ENCODE results near the gene KLHL25. TPM values are rescaled to one million over a fixed set of nuclear protein-coding genes. Genes with fewer than 3 reads are reported as not detected.
A peak's percentile ranks its signal among the peaks of the same experiment; 100 is the strongest.
"Not testable (repeated sequence)": the region's sequence is repeated elsewhere in the genome, so short reads cannot be mapped to it uniquely, and the experiment has no call there.

Gene KLHL25
- 1 to 10 TPM; 4.3 to 4.4 TPM for total RNA-seq

- POLR2A ChIA-PET, result interaction anchor here (0.7 to 2.4 kb wide), 7 partner anchors 9 to 212 kb away, joined by 4 to 8 read pairs (median 4); no protein-coding TSS in a partner anchor
- CTCF ChIA-PET, result no interaction called here
- H3K36me3 Mint-ChIP-seq (ENCODE audit: low read depth), result peaks cover 2% of the 10 kb centered on the region
- peak; percentile 94 for DNase-seq
- H3K27ac Mint-ChIP-seq, result peak within 1 kb of the TSS; percentile 79
- peak within 1 kb of the TSS; percentile 87 for H3K4me3 Mint-ChIP-seq
- H3K9me3 Mint-ChIP-seq, result no peaks in the 10 kb centered on the region
- peaks cover 3% of the 10 kb centered on the region for H3K27me3 Mint-ChIP-seq
- H3K4me1 Mint-ChIP-seq, result peaks cover 31% of the 10 kb centered on the region
Observed at GRCh38 chr15:85794598-85795336, at the start of gene KLHL25. Gene KLHL25 (minus strand): TSS chr15:85794925. CDS start chr15:85769810, 25,115 bp downstream.

DNA sequence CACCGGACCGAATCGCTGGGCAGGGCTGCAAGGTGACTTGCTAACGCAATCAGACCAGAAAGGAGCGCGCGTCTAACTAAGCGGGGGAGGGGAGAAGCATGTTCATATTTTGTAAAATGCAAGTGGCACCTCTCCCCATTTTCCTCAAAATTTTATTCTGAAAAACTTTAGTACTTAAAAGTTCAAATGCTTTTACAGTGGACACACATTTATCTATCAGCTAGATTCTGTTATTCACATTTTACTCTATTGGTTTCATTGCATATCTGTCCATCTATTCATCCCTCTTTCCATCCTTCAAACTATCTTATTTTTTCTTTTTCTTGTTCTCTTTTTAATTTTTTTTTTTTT lies 46.1 kb upstream of the KLHL25 start:
- H3K4me3 Mint-ChIP-seq, result no peak overlapping the region
- H3K27ac Mint-ChIP-seq, result no peak overlapping the region
- peaks cover 4% of the 10 kb centered on the region for H3K4me1 Mint-ChIP-seq
- no peaks in the 10 kb centered on the region for H3K36me3 Mint-ChIP-seq (ENCODE audit: low read depth)
- ChIA-PET POLR2A (no interaction called here), CTCF (interaction anchor here (0.9 to 3.1 kb wide), 18 partner anchors 10 to 544 kb away, joined by 3 to 19 read pairs (median 4); no protein-coding TSS in a partner anchor)
- H3K9me3 Mint-ChIP-seq, result no peaks in the 10 kb centered on the region
- peaks cover 11% of the 10 kb centered on the region for H3K27me3 Mint-ChIP-seq
- DNase-seq, result no peak

DNA sequence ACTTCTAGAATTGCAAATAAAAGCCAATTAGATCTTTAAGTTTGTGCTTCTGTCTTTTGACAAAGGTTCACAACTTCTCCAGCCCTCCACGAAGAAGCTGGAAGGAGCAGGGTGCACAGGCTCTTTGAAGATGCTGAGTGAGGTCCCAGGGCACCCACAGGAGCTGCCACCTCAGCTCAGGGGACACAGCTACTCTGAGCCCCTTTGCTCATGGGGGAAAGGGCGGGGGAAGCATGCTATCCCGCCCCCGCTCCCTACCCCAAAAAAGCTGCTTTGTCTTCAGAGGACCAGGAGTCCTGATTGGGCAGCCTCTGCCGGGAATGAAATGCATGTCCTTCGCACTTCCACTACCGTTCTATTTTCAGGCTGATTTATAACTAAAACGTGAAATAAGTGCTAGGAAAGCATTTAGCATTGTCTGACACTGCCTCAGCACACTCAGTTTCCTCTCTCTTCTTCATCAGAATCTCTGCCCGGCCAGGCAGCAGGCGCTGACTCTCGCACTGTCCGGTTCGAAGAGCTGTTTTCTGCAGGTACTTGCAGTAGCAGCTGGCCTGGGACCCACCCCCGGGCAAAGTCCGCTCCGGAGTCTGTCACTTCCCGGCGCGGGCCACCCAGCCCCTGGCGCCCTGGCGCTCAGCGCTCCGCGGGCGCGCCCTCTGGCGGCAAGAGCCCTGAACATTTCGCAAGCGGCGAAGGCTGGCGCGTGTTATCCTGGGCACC lies 45.5 kb upstream of the KLHL25 start:
- Mint-ChIP-seq H3K27me3 (peaks cover 5% of the 10 kb centered on the region), H3K4me3 (peak overlapping the region; percentile 35), H3K36me3 (ENCODE audit: low read depth) (no peaks in the 10 kb centered on the region), H3K9me3 (no peaks in the 10 kb centered on the region), H3K27ac (no peak overlapping the region), H3K4me1 (peaks cover 4% of the 10 kb centered on the region)
- CTCF ChIA-PET, result interaction anchor here (0.6 to 3.1 kb wide), 18 partner anchors 9 to 531 kb away, joined by 3 to 19 read pairs (median 4); no protein-coding TSS in a partner anchor
- POLR2A ChIA-PET, result interaction anchor here (0.7 kb wide), 1 partner anchor 317 kb away, joined by 3 read pairs; no protein-coding TSS in a partner anchor
- DNase-seq, result peak; percentile 80

- ChIA-PET CTCF (interaction anchor here (0.9 to 3.1 kb wide), 11 partner anchors 11 to 508 kb away, joined by 3 to 19 read pairs (median 5); no protein-coding TSS in a partner anchor), POLR2A (interaction anchor here (0.7 kb wide), 1 partner anchor 316 kb away, joined by 3 read pairs; no protein-coding TSS in a partner anchor)
- Mint-ChIP-seq H3K27ac (no peak overlapping the region), H3K27me3 (no peaks in the 10 kb centered on the region), H3K9me3 (no peaks in the 10 kb centered on the region), H3K4me1 (peaks cover 4% of the 10 kb centered on the region), H3K4me3 (no peak overlapping the region), H3K36me3 (ENCODE audit: low read depth) (no peaks in the 10 kb centered on the region)
- DNase-seq, result no peak
Observed at GRCh38 chr15:85839643-85840042, 44.9 kb upstream of the KLHL25 start.

DNA sequence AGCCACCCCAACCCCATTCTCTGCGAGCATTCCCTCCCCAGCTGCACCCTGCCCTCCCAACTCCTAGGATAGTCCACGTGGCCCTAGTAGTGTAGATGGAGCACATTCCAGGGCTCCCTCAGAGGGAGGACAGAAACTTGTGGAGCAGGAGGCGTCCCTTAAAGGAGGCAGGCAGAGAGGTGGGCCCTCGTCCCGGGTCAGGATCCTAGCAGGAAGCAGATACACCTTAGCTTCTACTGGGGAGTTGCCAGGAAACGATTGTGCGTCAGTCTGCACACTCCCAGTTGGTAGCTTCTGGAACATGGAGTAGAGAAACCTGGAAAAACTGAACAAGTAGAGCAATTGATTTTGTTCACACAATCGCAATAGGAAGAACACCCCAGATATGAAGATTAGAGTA lies 43.9 kb upstream of the KLHL25 start:
- Mint-ChIP-seq H3K27me3 (no peaks in the 10 kb centered on the region), H3K4me1 (peaks cover 4% of the 10 kb centered on the region), H3K36me3 (ENCODE audit: low read depth) (no peaks in the 10 kb centered on the region), H3K9me3 (no peaks in the 10 kb centered on the region), H3K4me3 (no peak overlapping the region), H3K27ac (no peak overlapping the region)
- CTCF ChIA-PET, result interaction anchor here (0.5 to 0.6 kb wide), 2 partner anchors 49 to 1105 kb away, joined by 3 to 4 read pairs; no protein-coding TSS in a partner anchor
- DNase-seq, result no peak
- POLR2A ChIA-PET, result interaction anchor here (1.0 kb wide), 1 partner anchor 51 kb away, joined by 3 read pairs; no protein-coding TSS in a partner anchor

- no peak for DNase-seq
- no peaks in the 10 kb centered on the region for H3K27me3 Mint-ChIP-seq
- no peaks in the 10 kb centered on the region for H3K36me3 Mint-ChIP-seq (ENCODE audit: low read depth)
- peaks cover 4% of the 10 kb centered on the region for H3K4me1 Mint-ChIP-seq
- H3K9me3 Mint-ChIP-seq, result no peaks in the 10 kb centered on the region
- POLR2A ChIA-PET, result interaction anchor here (1.0 kb wide), 1 partner anchor 50 kb away, joined by 3 read pairs; no protein-coding TSS in a partner anchor
- H3K4me3 Mint-ChIP-seq, result no peak overlapping the region
- no peak overlapping the region for H3K27ac Mint-ChIP-seq
- CTCF ChIA-PET, result no interaction called here
Observed at GRCh38 chr15:85837881-85838280, 43.2 kb upstream of the KLHL25 start.

DNA sequence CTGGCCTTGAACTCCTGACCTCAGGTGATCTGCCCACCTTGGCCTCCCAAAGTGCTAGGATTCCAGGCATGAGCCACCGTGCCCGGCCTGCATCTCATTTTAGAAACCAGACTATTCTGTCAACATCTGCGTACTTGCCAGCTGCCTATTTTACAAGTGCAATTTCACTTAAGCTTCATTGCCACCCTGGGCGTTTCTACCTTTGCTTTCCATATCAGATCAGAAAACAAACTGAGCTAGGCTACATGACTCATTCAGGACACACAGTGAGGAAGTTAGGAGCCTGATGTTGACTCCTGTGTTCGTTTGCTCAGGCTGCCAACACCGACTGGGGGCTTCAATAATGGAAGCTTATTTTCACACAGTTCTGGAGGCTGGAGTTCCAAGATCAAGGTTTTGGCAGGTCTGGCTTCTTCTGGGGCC lies 42.3 kb upstream of the KLHL25 start:
- Mint-ChIP-seq H3K4me1 (peaks cover 4% of the 10 kb centered on the region), H3K36me3 (ENCODE audit: low read depth) (no peaks in the 10 kb centered on the region), H3K27ac (no peak overlapping the region), H3K4me3 (no peak overlapping the region), H3K9me3 (no peaks in the 10 kb centered on the region), H3K27me3 (no peaks in the 10 kb centered on the region)
- ChIA-PET POLR2A (interaction anchor here (1.0 kb wide), 1 partner anchor 51 kb away, joined by 3 read pairs; no protein-coding TSS in a partner anchor), CTCF (no interaction called here)
- DNase-seq, result no peak

GRCh38 chr15:85834651-85835050 lies 39.9 kb upstream of the KLHL25 start:
- CTCF ChIA-PET, result interaction anchor here (0.7 kb wide), 1 partner anchor 106 kb away, joined by 3 read pairs; no protein-coding TSS in a partner anchor
- DNase-seq, result no peak
- H3K4me1 Mint-ChIP-seq, result no peaks in the 10 kb centered on the region
- H3K36me3 Mint-ChIP-seq (ENCODE audit: low read depth), result no peaks in the 10 kb centered on the region
- no peak overlapping the region for H3K4me3 Mint-ChIP-seq
- no peaks in the 10 kb centered on the region for H3K27me3 Mint-ChIP-seq
- no peaks in the 10 kb centered on the region for H3K9me3 Mint-ChIP-seq
- POLR2A ChIA-PET, result no interaction called here
- no peak overlapping the region for H3K27ac Mint-ChIP-seq

GRCh38 chr15:85832394-85832793 lies 37.7 kb upstream of the KLHL25 start:
- no peaks in the 10 kb centered on the region for H3K36me3 Mint-ChIP-seq (ENCODE audit: low read depth)
- no peaks in the 10 kb centered on the region for H3K9me3 Mint-ChIP-seq
- no peak overlapping the region for H3K4me3 Mint-ChIP-seq
- CTCF ChIA-PET, result interaction anchor here (0.5 to 1.7 kb wide), 2 partner anchors 102 to 509 kb away, joined by 4 to 5 read pairs; no protein-coding TSS in a partner anchor
- H3K27ac Mint-ChIP-seq, result no peak overlapping the region
- no peaks in the 10 kb centered on the region for H3K27me3 Mint-ChIP-seq
- POLR2A ChIA-PET, result no interaction called here
- no peak for DNase-seq
- no peaks in the 10 kb centered on the region for H3K4me1 Mint-ChIP-seq

DNA sequence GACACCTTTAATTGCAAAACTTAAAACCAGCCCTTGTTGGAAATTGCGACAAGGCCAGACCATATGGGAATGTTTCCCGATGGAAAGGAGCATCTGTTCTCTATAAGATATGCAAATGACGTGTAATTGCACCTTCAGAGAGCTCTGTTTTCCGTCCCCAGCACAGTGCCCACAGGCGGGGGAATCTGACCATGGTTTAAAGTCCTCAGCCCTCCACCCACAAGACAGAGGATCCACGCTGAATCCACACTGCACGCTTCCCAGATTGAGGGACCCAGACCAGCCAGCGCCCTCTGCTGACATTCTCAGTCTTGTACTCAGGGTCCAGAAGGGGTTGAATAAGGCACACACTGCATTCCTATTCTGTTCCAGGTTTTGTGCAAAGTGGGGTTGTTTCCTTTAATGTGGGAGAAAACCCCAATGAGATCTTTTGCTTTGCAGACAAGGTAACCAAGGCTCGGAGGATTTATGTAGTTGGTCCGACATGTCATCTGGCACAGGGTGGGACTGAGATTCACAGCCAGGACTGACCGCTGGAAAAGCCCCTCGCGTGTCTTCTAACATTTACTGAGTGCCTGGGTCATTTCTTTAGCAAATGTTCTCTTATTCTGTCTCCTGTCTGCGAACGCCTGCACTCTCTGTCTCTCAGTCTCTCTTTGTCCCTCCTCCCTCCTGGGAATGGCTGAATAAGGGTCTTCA lies 36.8 kb upstream of the KLHL25 start:
- POLR2A ChIA-PET, result no interaction called here

DNA sequence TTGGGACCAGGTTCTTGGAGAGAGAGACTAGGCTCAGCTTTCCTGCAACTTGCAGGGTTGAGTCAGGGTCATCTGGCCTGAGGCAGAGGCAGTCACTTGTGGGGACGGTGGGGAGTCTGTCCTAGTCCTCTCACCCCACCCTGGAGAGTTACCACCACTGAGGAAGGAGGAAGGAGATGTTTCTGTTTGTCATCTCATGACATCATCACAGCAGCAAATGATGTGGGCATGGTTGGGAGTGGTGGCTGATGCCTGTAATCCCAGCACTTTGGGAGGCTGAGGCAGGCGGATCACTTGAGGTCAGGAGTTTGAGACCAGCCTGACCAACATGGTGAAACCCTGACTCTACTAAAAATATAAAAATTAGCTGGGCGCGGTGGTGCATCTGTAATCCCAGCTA lies 35.0 kb upstream of the KLHL25 start:
- H3K36me3 Mint-ChIP-seq (ENCODE audit: low read depth); H3K4me3 Mint-ChIP-seq; H3K27me3 Mint-ChIP-seq; H3K27ac Mint-ChIP-seq; POLR2A ChIA-PET; H3K9me3 Mint-ChIP-seq; H3K4me1 Mint-ChIP-seq; DNase-seq: not testable (repeated sequence)
- CTCF ChIA-PET, result interaction anchor here (0.6 kb wide), 1 partner anchor 502 kb away, joined by 3 read pairs; no protein-coding TSS in a partner anchor

More for the DNA sequence above, 36.8 kb upstream of the KLHL25 start:
- no peak overlapping the region for H3K4me3 Mint-ChIP-seq
- no peaks in the 10 kb centered on the region for H3K36me3 Mint-ChIP-seq (ENCODE audit: low read depth)
- no peaks in the 10 kb centered on the region for H3K4me1 Mint-ChIP-seq
- no peak overlapping the region for H3K27ac Mint-ChIP-seq
- CTCF ChIA-PET, result interaction anchor here (1.0 to 1.7 kb wide), 2 partner anchors 9 to 102 kb away, joined by 3 to 5 read pairs; no protein-coding TSS in a partner anchor
- no peaks in the 10 kb centered on the region for H3K27me3 Mint-ChIP-seq
- peak; percentile 34 for DNase-seq
- H3K9me3 Mint-ChIP-seq, result no peaks in the 10 kb centered on the region

GRCh38 chr15:85828874-85829273 lies 34.1 kb upstream of the KLHL25 start:
- no peaks in the 10 kb centered on the region for H3K36me3 Mint-ChIP-seq (ENCODE audit: low read depth)
- H3K9me3 Mint-ChIP-seq, result no peaks in the 10 kb centered on the region
- no peak overlapping the region for H3K4me3 Mint-ChIP-seq
- CTCF ChIA-PET, result interaction anchor here (2.0 kb wide), 1 partner anchor 11 kb away, joined by 5 read pairs; no protein-coding TSS in a partner anchor
- no peaks in the 10 kb centered on the region for H3K4me1 Mint-ChIP-seq
- H3K27me3 Mint-ChIP-seq, result peaks cover 3% of the 10 kb centered on the region
- POLR2A ChIA-PET, result no interaction called here
- DNase-seq, result no peak
- no peak overlapping the region for H3K27ac Mint-ChIP-seq
